HEK293 (cell line): ENCODE results near the gene CACNA1H.

ENCODE experiments used
- REST ChIP-seq: fragments of 450-650 bp; formaldehyde crosslinking; IDR thresholded peaks from 2 replicates; pipeline ENCODE4 v1.5.1; 2016; ENCODE audit warnings: missing biosample characterization, missing genetic modification characterization
- ZBTB44 ChIP-seq: fragments of 450-650 bp; IDR thresholded peaks from 2 replicates; pipeline ENCODE4 v1.5.1; 2018; ENCODE audit warnings: missing biosample characterization, mild to moderate bottlenecking, missing genetic modification characterization
- ZNF426 ChIP-seq: fragments of 450-650 bp; formaldehyde crosslinking; IDR thresholded peaks from 2 replicates; pipeline ENCODE4 v1.5.1; 2017; ENCODE audit warnings: missing biosample characterization, missing genetic modification characterization, mild to moderate bottlenecking, inconsistent platforms, moderate library complexity

GRCh38 chr16:1133271-1133670 is 19.6 kb upstream of the CACNA1H start:
- TF ChIP-seq ZNF426 (tag by site-specific recombination) (no peak), ZBTB44 (tag by site-specific recombination) (no peak), REST (no peak)
